OCI-M2 (cell line): ENCODE measurements around the gene KIF1B.
"Not testable (repeated sequence)": the region's sequence is repeated elsewhere in the genome, so short reads cannot be mapped to it uniquely, and the experiment has no call there.

Experiments
- DNase-seq: peaks from one replicate; lab custom pipeline; 2025; ENCODE audit not compliant: unreplicated experiment; lab: John Stamatoyannopoulos, UW

Gene KIF1B

GRCh38 chr1:10193288-10193687 lies 17.1 kb upstream of the KIF1B start:
- no peak for DNase-seq

DNA sequence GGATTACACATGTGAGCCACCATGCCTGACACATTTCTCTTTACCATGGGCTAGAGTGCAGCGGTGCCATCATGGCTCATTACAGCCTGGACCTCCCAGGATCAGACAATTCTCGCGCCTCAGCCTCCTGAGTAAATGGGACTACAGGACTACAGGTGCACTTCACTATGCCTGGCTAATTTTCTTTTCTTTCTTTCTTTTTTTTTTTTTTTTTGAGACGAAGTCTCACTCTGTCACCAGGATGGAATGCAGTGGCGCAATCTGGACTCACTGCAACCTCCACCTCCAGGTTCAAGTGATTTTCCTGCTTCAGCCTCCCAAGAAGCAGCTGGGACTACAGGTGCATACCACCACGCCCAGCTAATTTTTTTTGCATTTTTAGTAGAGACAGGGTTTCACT lies 14.8 kb upstream of the KIF1B start:
- no peak for DNase-seq

DNA sequence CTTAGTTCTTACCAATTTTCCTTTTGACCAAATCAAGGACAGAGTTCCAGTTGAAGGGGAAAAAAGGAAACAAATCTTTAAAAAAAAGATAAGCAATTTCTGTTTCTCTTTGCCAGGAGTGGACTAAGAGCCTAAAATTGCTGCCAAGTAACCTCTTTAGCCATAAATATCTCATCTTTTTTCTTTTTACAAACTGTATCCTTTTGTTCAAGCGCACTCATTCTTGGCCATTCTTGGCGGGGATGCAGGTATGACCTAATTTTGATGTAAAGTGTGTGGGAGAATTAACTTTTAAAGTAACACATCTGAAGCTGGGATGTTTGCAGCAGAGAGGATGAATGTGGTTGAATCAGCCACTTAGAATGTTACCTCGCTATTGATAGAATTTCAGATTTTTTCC lies 13.4 kb upstream of the KIF1B start:
- DNase-seq: no peak

GRCh38 chr1:10200620-10201019 lies 9.8 kb upstream of the KIF1B start:
- DNase-seq: no peak

DNA sequence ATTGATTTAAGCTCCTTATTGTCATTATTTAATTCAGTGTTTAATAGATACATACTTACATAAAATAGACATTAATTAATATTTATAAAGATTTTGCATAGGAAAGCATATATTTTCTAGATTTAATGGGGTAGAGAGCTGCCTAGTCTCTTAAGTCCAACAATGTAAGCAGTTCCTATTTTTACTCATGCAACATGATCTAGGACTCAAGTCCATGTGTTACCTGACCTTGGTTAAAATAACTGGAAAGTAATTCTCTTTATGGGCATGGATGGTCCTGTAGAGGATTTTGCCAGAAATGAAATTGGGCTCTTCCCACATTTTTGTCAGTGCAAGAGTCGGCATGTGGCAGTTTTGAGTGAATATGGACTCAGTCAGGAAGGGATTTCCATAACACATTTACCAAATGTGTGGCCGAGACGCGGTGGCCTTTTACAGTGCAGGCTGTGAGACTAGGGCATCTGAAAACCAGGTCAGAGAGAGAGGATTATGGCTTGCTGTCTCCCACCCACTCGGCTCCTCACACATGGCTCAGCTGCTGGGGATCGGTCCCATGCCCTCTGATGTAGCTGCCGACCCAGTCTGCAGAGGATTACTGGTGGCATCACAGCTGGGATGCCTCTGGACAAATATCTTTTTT lies 6.2 kb upstream of the KIF1B start:
- DNase-seq: no peak

DNA sequence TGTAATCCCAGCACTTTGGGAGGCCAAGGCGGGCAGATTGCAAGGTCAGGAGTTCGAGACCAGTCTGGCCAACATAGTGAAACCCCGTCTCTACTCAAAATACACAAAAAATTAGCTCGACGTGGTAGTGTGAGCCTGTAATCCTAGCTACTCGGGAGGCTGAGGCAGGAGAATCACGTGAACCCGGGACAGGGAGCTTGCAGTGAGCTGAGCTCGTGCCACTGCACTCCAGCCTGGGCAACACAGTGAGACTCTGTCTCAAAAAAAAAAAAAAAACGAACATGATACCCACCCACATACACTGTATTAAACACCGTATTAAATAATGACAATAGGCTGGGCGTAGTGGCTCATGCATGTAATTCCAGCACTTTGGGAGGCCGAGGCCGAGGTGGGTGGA lies 5.2 kb upstream of the KIF1B start:
- DNase-seq: not testable (repeated sequence)

GRCh38 chr1:10207810-10208209 lies 2.6 kb upstream of the KIF1B start:
- DNase-seq: no peak

- DNase-seq: no peak
These were observed 1.8 kb upstream of the KIF1B start for GRCh38 chr1:10208537-10208936.

GRCh38 chr1:10209590-10209904 lies 823 bp upstream of the KIF1B start:
- DNase-seq: no peak

GRCh38 chr1:10210841-10211804 lies 753 bp downstream of the KIF1B start:
- DNase-seq: no peak

DNA sequence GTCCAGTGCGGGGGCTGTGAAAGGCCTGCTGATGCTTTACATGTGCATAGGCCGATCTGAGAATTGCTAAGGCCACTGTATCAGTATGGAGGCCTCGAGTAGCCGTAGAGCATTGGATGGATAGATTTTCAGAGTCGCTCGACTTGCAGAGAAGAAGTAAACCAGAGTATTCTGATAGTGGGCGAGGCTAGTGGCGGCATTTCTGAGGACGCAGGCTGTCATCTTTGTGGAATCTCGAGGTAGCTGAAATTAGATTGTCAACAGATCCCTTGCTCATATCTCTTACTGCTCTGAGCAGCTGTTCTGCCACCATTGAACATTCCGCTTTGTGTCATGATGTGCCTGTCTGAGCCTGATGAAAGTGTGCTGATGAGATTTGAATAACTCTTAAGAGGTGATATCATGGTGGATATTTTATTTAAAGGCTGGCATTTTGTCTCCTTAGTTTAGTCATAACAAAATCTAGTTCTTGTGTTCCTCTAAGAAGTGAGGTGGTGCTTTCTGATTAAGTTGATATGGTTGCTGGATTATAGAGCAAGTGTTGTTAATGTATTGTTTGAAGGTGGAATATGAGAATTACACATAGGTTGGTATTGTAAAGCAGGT lies 1.5 kb downstream of the KIF1B start:
- DNase-seq: no peak

GRCh38 chr1:10212476-10212875 lies 2.1 kb downstream of the KIF1B start:
- DNase-seq: no peak

- no peak for DNase-seq
These were observed 2.9 kb downstream of the KIF1B start for GRCh38 chr1:10213186-10213705.

GRCh38 chr1:10216090-10216749 lies 5.8 kb downstream of the KIF1B start:
- no peak for DNase-seq

DNA sequence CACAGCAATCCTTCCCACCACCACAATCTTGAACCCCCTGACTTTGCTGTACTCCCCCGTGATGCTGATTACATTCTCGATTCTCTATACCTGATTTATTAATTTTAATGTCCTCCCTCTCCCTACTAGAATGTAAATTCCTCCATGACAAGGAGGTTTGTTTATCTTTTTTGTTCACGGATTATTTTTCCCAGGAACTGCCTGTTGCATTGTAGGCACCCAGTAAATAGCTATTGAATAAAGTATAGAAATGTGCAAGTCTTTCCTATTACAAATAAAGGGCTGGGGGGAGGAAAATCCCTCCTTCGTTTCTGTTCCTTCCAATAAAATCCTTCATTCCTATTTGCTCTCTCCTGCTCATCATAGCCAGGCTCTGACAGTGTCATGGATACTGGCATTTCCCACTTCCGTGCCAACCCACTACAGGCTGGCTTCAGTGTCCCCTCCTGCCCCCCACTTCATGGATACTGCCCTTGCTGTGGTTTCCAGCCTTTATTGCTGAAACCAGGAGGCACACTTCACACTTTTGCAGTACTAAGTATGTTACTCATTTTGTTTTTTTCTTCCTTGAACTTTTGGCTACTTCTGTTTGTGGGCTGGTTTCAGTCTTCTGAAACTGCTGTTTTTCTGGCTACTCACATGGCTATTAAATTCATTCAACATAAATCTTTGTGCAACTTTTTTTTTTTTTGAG lies 7.5 kb downstream of the KIF1B start:
- DNase-seq: no peak

GRCh38 chr1:10220200-10220599 lies 9.8 kb downstream of the KIF1B start:
- DNase-seq: no peak

DNA sequence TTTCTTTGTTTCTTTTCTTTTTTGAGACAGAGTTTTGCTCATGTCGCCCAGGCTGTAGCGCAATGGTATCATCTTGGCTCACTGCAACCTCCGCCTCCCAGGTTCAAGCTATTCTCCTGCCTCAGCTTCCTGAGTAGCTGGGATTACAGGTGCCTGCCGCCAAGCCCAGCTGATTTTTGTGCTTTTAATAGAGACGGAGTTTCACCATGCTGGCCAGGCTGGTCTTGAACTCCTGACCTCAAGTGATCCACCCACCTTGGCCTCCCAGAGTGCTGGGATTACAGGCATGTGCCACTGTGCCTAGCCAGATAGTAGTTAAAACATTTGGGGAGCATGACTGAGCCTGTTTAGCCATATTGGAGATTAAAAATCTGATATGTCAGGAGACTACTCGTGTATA lies 10.3 kb downstream of the KIF1B start:
- DNase-seq: not testable (repeated sequence)

- no peak for DNase-seq
These were observed 15.2 kb downstream of the KIF1B start for GRCh38 chr1:10225573-10225972.

- DNase-seq: no peak
These were observed 18.2 kb downstream of the KIF1B start for GRCh38 chr1:10228528-10228927.

DNA sequence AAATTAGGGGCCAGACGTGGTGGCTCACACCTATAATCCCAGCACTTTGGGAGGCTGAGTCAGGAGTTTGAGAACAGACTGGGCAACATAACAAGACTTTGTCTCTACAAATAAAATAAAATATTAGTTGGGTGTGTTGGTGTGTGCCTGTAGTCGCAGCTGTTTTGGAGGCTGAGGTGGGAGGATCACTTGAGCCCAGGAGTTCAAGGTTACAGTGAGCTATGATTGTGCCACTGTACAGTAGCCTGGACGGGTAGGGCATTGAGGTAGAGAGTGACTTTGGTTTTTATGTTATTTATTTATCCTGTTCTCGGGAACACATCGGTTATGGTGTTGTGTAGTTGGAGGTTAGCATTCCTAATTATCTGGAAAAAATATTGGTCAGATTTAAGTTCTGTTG lies 19.5 kb downstream of the KIF1B start:
- no peak for DNase-seq

DNA sequence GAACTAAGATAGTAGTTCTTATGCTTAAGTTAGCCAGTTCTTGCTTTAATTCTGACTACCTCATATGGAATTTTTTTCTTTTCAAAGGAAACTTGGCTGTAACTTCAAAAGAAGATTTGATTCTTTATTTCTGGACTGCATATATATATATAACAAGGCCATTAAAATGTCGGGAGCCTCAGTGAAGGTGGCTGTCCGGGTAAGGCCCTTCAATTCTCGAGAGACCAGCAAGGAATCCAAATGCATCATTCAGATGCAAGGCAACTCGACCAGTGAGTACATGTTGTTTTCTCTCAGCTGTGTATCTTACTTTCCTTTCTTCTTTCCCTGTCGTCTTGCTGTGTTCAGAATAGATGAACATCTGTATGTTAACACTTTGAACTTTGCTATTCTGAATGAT lies 21.8 kb downstream of the KIF1B start:
- no peak for DNase-seq
